ENCODE results near the gene FOXR1. TPM values are rescaled to one million over a fixed set of nuclear protein-coding genes. Genes with fewer than 3 reads are reported as not detected.

FOXR1 gene
- total and polyA plus RNA-seq, 2 donors (not counting 3 experiments of a cell fraction or from before 2014, with no cell fraction given) = not detected

DNA sequence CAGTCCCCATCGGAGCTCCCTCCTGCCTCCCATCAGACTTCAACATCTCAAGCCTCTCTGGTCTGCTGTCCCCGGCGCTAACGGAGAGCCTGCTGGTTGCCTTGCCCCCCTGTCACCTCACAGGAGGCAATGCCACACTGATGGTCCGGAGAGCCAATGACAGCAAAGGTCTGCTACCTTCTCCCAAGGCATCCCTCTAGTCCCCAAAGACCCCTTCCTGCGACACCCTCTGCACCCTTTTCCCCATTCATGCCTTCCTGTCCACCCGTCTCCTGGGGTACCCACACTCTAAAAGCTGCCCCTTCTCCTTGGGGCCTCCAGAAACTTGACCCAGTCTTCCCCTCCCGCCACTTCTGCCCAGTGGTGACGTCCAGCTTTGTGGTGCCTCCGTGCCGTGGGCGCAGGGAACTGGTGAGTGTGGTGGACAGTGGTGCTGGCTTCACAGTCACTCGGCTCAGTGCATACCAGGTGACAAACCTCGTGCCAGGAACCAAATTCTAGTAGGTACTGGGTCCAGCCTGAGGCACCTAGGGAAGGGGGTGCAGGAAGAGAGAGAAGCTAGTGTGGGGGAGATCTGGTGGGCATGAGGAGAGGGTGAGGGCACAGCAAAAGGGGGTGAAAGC, 14.6 kb upstream of the FOXR1 start:
- Histone ChIP-seq H3K4me1 (ENCODE audit: control insufficient read depth, extremely low read depth, insufficient read depth, low read length) (no peaks in the 10 kb centered on the region), H3K27me3 (ENCODE audit: control insufficient read depth in 2 of 2, insufficient read depth in 2 of 2, low read length in 2 of 2) (peaks cover 3 to 5% of the 10 kb centered on the region in 2 experiments), H3K36me3 (ENCODE audit: control insufficient read depth in 2 of 2, extremely low read depth in 1 of 2, insufficient read depth in 2 of 2, low read length in 2 of 2) (no peaks in the 10 kb centered on the region), H3K9me3 (replicated peaks; ENCODE audit: control insufficient read depth, insufficient read depth, low read length) (no peaks in the 10 kb centered on the region), H3K79me2 (ENCODE audit: control insufficient read depth, insufficient read depth, low read length) (no peaks in the 10 kb centered on the region), H2AFZ (ENCODE audit: low read depth, low read length) (no peak overlapping the region), H3K9me1 (replicated peaks; ENCODE audit: control insufficient read depth, extremely low read depth, insufficient read depth, low read length) (no peaks in the 10 kb centered on the region), H3K27ac (ENCODE audit: insufficient read depth, low read depth, low read length) (no peak overlapping the region), H3K9ac (replicated peaks; ENCODE audit: extremely low read depth, insufficient read depth, low read length) (no peak overlapping the region), H3K4me2 (ENCODE audit: insufficient read depth, low read length) (no peak overlapping the region), H4K20me1 (replicated peaks; ENCODE audit: control insufficient read depth, extremely low read depth, insufficient read depth, low read length) (no peaks in the 10 kb centered on the region), H3K4me3 (replicated peaks in 1 of 3; ENCODE audit: insufficient read depth in 1 of 3, low read depth in 1 of 3, low read length in 3 of 3) (no peak overlapping the region)
- CTCF ChIA-PET = interaction anchor here (0.5 to 2.8 kb wide), 19 partner anchors 8 to 362 kb away, joined by 3 to 45 read pairs (median 5); partner anchors contain the start of gene DDX6
- BruUV-seq (replicated peaks) = no TSS peak
- TF ChIP-seq EZH2 (IDR thresholded peaks at IDR 0.05; ENCODE audit: borderline replicate concordance, low read depth, low read length, severe bottlenecking) (no peak), POLR2AphosphoS5 (IDR thresholded peaks at IDR 0.05; ENCODE audit: insufficient read depth, low read depth, low read length) (no peak), FOS (IDR thresholded peaks at IDR 0.05; ENCODE audit: borderline replicate concordance, insufficient read depth, low read length) (no peak)
- TF ChIP-seq, protein P1, sequence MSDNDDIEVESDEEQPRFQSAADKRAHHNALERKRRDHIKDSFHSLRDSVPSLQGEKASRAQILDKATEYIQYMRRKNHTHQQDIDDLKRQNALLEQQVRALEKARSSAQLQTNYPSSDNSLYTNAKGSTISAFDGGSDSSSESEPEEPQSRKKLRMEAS (IDR thresholded peaks at IDR 0.05; ENCODE audit: insufficient read depth, insufficient read length) = no peak
- DNase-seq (ENCODE audit: low read depth, low spot score) (no peak), FAIRE-seq (no peak)
- intact Hi-C loops (cut with micrococcal nuclease) = loop anchor here (1.0 kb wide), 6 partner anchors 29 to 298 kb away; partner anchors contain the start of gene DDX6
- POLR2A ChIA-PET = no interaction called here
- dilution Hi-C loops (cut with MboI; ENCODE audit: extremely low pct_ligation_motif_present, low sequenced_read_pairs) = no loop called here

DNA sequence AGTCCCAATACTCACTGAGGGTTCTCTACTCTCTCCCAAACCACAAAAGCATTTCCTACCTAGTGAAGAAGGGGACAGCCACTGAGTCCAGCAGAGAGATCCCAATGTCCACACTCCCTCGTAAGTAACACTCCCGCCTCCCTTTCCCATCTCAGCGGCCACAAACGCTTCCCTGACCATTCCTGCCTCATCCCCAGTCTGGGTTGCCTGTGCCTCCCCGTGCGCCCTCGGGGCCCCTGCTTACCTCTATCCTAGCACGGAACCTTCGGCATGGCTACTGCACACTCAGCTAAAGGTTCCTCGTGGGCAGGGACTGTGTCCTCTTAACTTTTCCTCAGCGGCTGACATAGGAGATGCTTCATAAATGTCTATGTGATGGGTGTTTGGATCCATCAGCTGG, 14.0 kb upstream of the FOXR1 start:
- BruUV-seq (replicated peaks) = no TSS peak
- Histone ChIP-seq H4K20me1 (replicated peaks; ENCODE audit: control insufficient read depth, extremely low read depth, insufficient read depth, low read length) (no peaks in the 10 kb centered on the region), H3K9me3 (replicated peaks; ENCODE audit: control insufficient read depth, insufficient read depth, low read length) (no peaks in the 10 kb centered on the region), H3K4me1 (ENCODE audit: control insufficient read depth, extremely low read depth, insufficient read depth, low read length) (no peaks in the 10 kb centered on the region), H3K27me3 (ENCODE audit: control insufficient read depth in 2 of 2, insufficient read depth in 2 of 2, low read length in 2 of 2) (peaks cover 3 to 5% of the 10 kb centered on the region in 2 experiments), H3K27ac (ENCODE audit: insufficient read depth, low read depth, low read length) (no peak overlapping the region), H2AFZ (ENCODE audit: low read depth, low read length) (no peak overlapping the region), H3K79me2 (ENCODE audit: control insufficient read depth, insufficient read depth, low read length) (no peaks in the 10 kb centered on the region), H3K9ac (replicated peaks; ENCODE audit: extremely low read depth, insufficient read depth, low read length) (no peak overlapping the region), H3K4me3 (replicated peaks in 1 of 3; ENCODE audit: insufficient read depth in 1 of 3, low read depth in 1 of 3, low read length in 3 of 3) (no peak overlapping the region), H3K36me3 (ENCODE audit: control insufficient read depth in 2 of 2, extremely low read depth in 1 of 2, insufficient read depth in 2 of 2, low read length in 2 of 2) (no peaks in the 10 kb centered on the region), H3K4me2 (ENCODE audit: insufficient read depth, low read length) (no peak overlapping the region), H3K9me1 (replicated peaks; ENCODE audit: control insufficient read depth, extremely low read depth, insufficient read depth, low read length) (no peaks in the 10 kb centered on the region)
- no peak for TF ChIP-seq EZH2 (IDR thresholded peaks at IDR 0.05; ENCODE audit: borderline replicate concordance, low read depth, low read length, severe bottlenecking)
- TF ChIP-seq, protein P2, sequence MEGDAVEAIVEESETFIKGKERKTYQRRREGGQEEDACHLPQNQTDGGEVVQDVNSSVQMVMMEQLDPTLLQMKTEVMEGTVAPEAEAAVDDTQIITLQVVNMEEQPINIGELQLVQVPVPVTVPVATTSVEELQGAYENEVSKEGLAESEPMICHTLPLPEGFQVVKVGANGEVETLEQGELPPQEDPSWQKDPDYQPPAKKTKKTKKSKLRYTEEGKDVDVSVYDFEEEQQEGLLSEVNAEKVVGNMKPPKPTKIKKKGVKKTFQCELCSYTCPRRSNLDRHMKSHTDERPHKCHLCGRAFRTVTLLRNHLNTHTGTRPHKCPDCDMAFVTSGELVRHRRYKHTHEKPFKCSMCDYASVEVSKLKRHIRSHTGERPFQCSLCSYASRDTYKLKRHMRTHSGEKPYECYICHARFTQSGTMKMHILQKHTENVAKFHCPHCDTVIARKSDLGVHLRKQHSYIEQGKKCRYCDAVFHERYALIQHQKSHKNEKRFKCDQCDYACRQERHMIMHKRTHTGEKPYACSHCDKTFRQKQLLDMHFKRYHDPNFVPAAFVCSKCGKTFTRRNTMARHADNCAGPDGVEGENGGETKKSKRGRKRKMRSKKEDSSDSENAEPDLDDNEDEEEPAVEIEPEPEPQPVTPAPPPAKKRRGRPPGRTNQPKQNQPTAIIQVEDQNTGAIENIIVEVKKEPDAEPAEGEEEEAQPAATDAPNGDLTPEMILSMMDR (IDR thresholded peaks at IDR 0.05; ENCODE audit: extremely low read depth in 1 of 2, insufficient read depth in 1 of 2, low read depth in 1 of 2, low read length in 2 of 2) = no peak
- TF ChIP-seq, protein P1 (IDR thresholded peaks at IDR 0.05; ENCODE audit: insufficient read depth, insufficient read length) = no peak
- no peak for TF ChIP-seq POLR2AphosphoS5 (IDR thresholded peaks at IDR 0.05; ENCODE audit: insufficient read depth, low read depth, low read length)
- no peak for TF ChIP-seq FOS (IDR thresholded peaks at IDR 0.05; ENCODE audit: borderline replicate concordance, insufficient read depth, low read length)
- no peak for TF ChIP-seq JUN (IDR thresholded peaks at IDR 0.05; ENCODE audit: borderline replicate concordance, insufficient read depth, insufficient read length, low read depth)
- no peak for TF ChIP-seq POLR2A (IDR thresholded peaks at IDR 0.05; ENCODE audit: low read depth, low read length)
- no peak for TF ChIP-seq GATA2 (IDR thresholded peaks at IDR 0.05; ENCODE audit: insufficient read depth, insufficient read length, low read depth, low read length)
- TF ChIP-seq MYC (IDR thresholded peaks at IDR 0.05; ENCODE audit: low read depth, low read length) = no peak
- FAIRE-seq = no peak
- ChIA-PET CTCF (interaction anchor here (0.5 to 2.8 kb wide), 16 partner anchors 7 to 298 kb away, joined by 3 to 45 read pairs (median 5); partner anchors contain the start of gene DDX6), POLR2A (no interaction called here)
- intact Hi-C loops (cut with micrococcal nuclease) = no loop called here
- dilution Hi-C loops (cut with MboI; ENCODE audit: extremely low pct_ligation_motif_present, low sequenced_read_pairs) = no loop called here
- DNase-seq (ENCODE audit: low read depth, low spot score) = no peak

Measured in endothelial cell of umbilical vein (primary cell).